Kidney epithelial cell (primary cell): Measurements from ENCODE around the gene SUN2. TPM values are rescaled to one million over a fixed set of nuclear protein-coding genes. Genes with fewer than 3 reads are reported as not detected.

Source experiments
- DNase-seq: peaks from one replicate; pipeline ENCODE4 v3.0.0-alpha.2; 2010; ENCODE audit warnings: low read depth
- H3K27me3 ChIP-seq: 2 replicates; pipeline ENCODE4 v1.6.0; 2011; ENCODE audit warnings: low read length; ENCODE audit not compliant: control insufficient read depth, insufficient read depth
- H3K36me3 ChIP-seq: 2 replicates; pipeline ENCODE4 v1.5.1; 2011; ENCODE audit warnings: low read length; ENCODE audit not compliant: control insufficient read depth, insufficient read depth
- H3K4me3 ChIP-seq: 2 replicates; pipeline ENCODE4 v1.5.1; 2011; ENCODE audit warnings: low read depth, mild to moderate bottlenecking, control low read depth, low read length
- total RNA-seq: library from RNA; depleted of rRNA; stranded (reverse); fragments of >200 nt; gene quantifications from 2 replicates; pipeline ENCODE4 v1.2.3, GENCODE V29; 2015
- TF ChIP-seq, protein P1 (sequence below): IDR thresholded peaks from 2 replicates; pipeline ENCODE4 v1.5.1; 2011; ENCODE audit warnings: mild to moderate bottlenecking, moderate library complexity, low read length, control low read depth, inconsistent platforms; ENCODE audit not compliant: insufficient read depth, poor library complexity, severe bottlenecking

The SUN2 gene
- total RNA-seq, 1 donor from 2014 or later: 105 TPM

DNA sequence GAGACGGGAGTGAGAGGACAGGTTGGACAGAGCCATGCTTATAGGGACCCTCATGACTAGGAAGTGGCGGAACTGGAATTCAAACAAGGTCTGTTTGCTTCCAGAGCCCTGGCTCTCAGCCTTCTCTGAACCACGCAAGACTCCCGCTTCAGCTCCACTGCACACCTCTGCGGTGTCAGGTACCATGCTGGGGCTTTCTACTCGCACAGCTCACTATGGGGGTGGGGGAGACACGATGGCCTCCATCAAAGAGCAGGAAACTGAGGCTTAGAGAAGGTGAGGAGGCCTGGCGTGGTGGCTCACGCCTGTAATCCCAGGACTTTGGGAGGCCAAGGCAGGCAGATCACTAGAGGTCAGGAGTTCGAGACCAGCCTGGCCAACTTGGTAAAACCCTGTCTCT is 14.2 kb downstream of the SUN2 start:
- Histone ChIP-seq H3K36me3 (peaks cover 7% of the 10 kb centered on the region), H3K27me3 (no peaks in the 10 kb centered on the region), H3K4me3 (no peak overlapping the region)
- no peak for DNase-seq
- TF ChIP-seq, protein P1, sequence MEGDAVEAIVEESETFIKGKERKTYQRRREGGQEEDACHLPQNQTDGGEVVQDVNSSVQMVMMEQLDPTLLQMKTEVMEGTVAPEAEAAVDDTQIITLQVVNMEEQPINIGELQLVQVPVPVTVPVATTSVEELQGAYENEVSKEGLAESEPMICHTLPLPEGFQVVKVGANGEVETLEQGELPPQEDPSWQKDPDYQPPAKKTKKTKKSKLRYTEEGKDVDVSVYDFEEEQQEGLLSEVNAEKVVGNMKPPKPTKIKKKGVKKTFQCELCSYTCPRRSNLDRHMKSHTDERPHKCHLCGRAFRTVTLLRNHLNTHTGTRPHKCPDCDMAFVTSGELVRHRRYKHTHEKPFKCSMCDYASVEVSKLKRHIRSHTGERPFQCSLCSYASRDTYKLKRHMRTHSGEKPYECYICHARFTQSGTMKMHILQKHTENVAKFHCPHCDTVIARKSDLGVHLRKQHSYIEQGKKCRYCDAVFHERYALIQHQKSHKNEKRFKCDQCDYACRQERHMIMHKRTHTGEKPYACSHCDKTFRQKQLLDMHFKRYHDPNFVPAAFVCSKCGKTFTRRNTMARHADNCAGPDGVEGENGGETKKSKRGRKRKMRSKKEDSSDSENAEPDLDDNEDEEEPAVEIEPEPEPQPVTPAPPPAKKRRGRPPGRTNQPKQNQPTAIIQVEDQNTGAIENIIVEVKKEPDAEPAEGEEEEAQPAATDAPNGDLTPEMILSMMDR: no peak

DNA sequence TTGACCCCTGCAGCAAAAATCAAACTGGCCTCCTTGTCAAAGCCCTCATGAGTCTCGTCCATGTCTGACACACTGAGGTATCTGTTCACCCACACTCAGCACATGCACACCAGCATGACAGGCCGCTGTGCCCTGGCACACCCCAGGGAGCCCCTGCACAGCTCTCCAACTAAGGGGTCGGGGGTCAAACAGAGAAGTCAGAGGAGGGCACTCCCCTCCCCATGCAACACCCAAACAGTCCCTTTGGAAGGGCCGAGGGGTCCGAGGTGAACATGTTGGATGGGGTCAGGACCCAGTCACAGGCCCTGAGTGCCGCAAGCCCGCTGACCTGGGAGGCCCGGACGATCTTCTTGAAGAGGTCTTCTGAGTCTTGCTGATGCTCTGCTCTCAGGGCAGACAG is 14.6 kb downstream of the SUN2 start:
- TF ChIP-seq, protein P1: no peak
- H3K36me3 ChIP-seq: peaks cover 5% of the 10 kb centered on the region

DNA sequence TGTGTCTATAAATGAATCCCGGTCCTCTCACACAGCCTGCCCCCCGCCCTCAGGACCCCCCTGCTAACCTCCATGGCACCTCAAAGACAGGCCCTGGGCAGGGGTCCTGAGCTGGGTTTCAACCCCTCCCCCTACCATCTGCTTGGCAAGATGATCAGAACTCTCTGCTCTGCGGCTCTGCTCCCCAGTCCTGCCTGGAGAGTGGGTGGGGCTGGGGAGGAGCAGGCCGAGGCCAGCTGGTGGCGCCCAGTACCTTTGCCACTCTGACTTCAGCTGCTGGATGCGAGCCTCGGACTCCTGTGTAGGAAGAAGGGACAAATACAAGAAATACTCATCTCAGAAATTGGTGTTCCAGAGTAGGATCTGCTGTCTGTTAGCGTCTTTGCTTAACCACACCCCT is 15.0 kb downstream of the SUN2 start:
- Histone ChIP-seq H3K27me3 (no peaks in the 10 kb centered on the region), H3K4me3 (no peak overlapping the region), H3K36me3 (peaks cover 3% of the 10 kb centered on the region)
- TF ChIP-seq, protein P1: no peak
- DNase-seq: no peak

More for the DNA sequence above, 14.6 kb downstream of the SUN2 start:
- Histone ChIP-seq H3K27me3 (no peaks in the 10 kb centered on the region), H3K4me3 (no peak overlapping the region)
- no peak for DNase-seq

DNA sequence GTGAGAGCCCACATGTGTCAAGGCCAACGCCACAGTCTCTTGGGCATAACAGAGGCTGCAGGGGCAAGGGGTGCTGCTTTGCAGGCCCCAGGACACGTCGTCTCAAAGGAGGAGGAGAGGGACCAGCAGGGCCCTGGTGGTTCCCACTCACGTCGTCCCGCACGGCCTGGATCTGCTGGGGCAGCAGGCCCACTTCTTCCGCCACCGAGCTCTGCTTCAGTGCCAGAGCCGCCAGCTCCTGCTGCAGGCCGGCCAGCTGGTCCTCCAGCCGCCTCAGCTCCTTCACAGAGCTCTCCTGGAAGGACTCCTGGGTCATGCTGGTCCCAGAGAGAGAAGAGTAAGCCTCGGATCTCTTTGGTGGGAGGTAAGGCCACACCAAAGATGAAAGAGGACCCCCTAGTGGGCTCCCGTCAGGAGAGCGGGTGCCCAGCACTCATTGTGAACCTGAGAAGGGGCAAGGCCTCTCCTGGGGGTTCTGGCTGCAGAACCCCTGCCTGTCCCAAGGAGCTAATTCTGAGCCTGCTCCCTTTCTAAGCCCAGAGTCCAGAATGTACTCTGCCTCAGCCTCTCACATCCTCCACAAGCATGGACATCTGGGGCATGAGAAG is 15.6 kb downstream of the SUN2 start:
- TF ChIP-seq, protein P1: no peak
- Histone ChIP-seq H3K27me3 (no peaks in the 10 kb centered on the region), H3K4me3 (no peak overlapping the region), H3K36me3 (peaks cover 3% of the 10 kb centered on the region)
- DNase-seq: no peak

DNA sequence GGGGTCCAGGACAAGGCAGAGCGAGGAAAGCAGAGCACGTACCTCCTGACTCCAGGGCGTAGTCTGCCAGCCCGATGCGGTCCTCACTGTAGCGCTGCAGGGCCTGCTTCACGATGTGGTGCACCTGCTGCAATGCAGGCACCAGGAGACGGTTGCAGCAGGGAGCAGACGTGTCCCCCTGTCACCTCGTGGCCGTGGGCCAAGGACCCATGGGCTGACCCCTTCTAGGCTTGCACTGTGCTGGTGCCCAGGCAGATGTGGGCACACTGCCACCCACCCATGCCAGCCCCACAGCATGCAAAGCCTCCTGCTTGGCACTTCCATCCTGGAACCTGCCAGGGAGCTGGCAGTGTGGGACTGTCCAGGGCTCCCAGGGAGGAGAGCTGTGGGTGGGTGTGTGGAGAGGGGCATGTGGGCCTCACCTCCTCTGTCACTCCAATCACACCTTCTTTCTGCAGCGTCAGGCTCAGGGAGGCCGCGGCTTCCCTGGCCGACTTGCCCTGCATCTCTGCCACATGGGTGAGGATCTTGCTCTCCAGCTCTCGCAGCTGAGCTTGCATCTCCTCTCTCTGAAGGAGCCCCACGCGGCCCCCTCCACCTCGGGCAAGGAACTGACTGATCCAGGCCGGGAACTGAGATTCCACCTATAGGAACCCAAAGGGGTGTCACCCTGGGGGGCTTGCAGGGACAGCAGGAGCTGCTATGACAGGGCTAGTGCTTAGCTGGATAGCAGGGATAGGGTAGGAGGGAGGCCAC is 16.3 kb downstream of the SUN2 start:
- Histone ChIP-seq H3K27me3 (no peaks in the 10 kb centered on the region), H3K4me3 (no peak overlapping the region), H3K36me3 (peaks cover 3% of the 10 kb centered on the region)
- DNase-seq: no peak
- TF ChIP-seq, protein P1: no peak
